Measurements from ENCODE around the gene LDB3.

The LDB3 gene

GRCh38 chr10:86647773-86648703 lies 20.3 kb upstream of the LDB3 start:
- no peak for DNase-seq (ENCODE audit: low spot score)
- TF ChIP-seq CTCF (IDR thresholded peaks at IDR 0.05; ENCODE audit: extremely low read depth, missing control alignments): no peak

- TF ChIP-seq CTCF (IDR thresholded peaks at IDR 0.05; ENCODE audit: extremely low read depth, missing control alignments): no peak
- DNase-seq (ENCODE audit: low spot score): no peak
Measured at GRCh38 chr10:86648704-86649427, 19.4 kb upstream of the LDB3 start.

- TF ChIP-seq CTCF (IDR thresholded peaks at IDR 0.05; ENCODE audit: extremely low read depth, missing control alignments): no peak
- DNase-seq (ENCODE audit: low spot score): no peak
Measured at GRCh38 chr10:86649471-86650150, 18.7 kb upstream of the LDB3 start.

- no peak for DNase-seq (ENCODE audit: low spot score)
- TF ChIP-seq CTCF (IDR thresholded peaks at IDR 0.05; ENCODE audit: extremely low read depth, missing control alignments): no peak
Measured at GRCh38 chr10:86650151-86650550, 18.2 kb upstream of the LDB3 start.

GRCh38 chr10:86651021-86651471 lies 17.3 kb upstream of the LDB3 start:
- no peak for TF ChIP-seq CTCF (IDR thresholded peaks at IDR 0.05; ENCODE audit: extremely low read depth, missing control alignments)
- DNase-seq (ENCODE audit: low spot score): no peak

GRCh38 chr10:86651631-86652331 lies 16.5 kb upstream of the LDB3 start:
- no peak for TF ChIP-seq CTCF (IDR thresholded peaks at IDR 0.05; ENCODE audit: extremely low read depth, missing control alignments)
- no peak for DNase-seq (ENCODE audit: low spot score)

Measured in GM20000 (cell line).